Testis (tissue), 3 donors: Measurements from ENCODE around the gene GCNT2. TPM values are rescaled to one million over a fixed set of nuclear protein-coding genes. Genes with fewer than 3 reads are reported as not detected.

Source experiments
- DNase-seq: peaks from one replicate; pipeline ENCODE4 v3.0.0-alpha.2; 2019
- H3K27ac ChIP-seq, 2 donors: fragments of 200-600 bp; sonication (generic); one replicate each; pipeline ENCODE4 v1.5.1; 2019
- H3K27me3 ChIP-seq: fragments of 200-600 bp; sonication (generic); one replicate; pipeline ENCODE4 v1.5.1; 2019
- H3K36me3 ChIP-seq: fragments of 200-600 bp; sonication (generic); one replicate; pipeline ENCODE4 v1.5.1; 2017; ENCODE audit warnings: low read depth; ENCODE audit errors: missing control alignments
- H3K4me1 ChIP-seq: fragments of 200-600 bp; sonication (generic); one replicate; pipeline ENCODE4 v1.5.1; 2019
- H3K4me3 ChIP-seq, 2 donors: fragments of 200-600 bp; sonication (generic); one replicate each; pipeline ENCODE4 v1.5.1; 2017 to 2019
- H3K9me3 ChIP-seq: fragments of 200-600 bp; sonication (generic); one replicate; pipeline ENCODE4 v1.5.1; 2017
- CTCF ChIP-seq, 3 experiments: fragments of 450-650 bp in 2 of 3; fragments of 200-600 bp in 1 of 3; sonication (generic) in 1 of 3; IDR thresholded peaks; one replicate each; pipeline ENCODE4 v1.5.1; 2016 to 2019; ENCODE audit warnings: antibody characterized with exemption in 3 of 3, mild to moderate bottlenecking in 2 of 3, moderate library complexity in 1 of 3
- POLR2A ChIP-seq: fragments of 450-650 bp; IDR thresholded peaks from one replicate; pipeline ENCODE4 v1.6.1; 2017; ENCODE audit warnings: antibody characterized with exemption, mild to moderate bottlenecking, moderate library complexity
- WGBS, 2 donors: methylation state at CpG; one replicate each; pipeline ENCODE4 v1.1.5; 2018; 5-methylcytosine and 5-hydroxymethylcytosine counted together
- intact Hi-C: fragments of 100-400 bp; cut with DNase I; formaldehyde crosslinking; loops from one replicate; pipeline ENCODE4 v1.15.1; 2023; ENCODE audit warnings: low total_unique reads
- polyA plus RNA-seq: library from polyadenylated mRNA; stranded (reverse); fragments of 350-450 nt; fragmentation: Illumina TruSeq; extraction: RNeasy Lipid Tissue Mini Kit (QIAGEN cat#74804); gene quantifications from one replicate; pipeline ENCODE4 v1.2.3, GENCODE V29; 2014; ENCODE audit warnings: low read depth, low replicate concordance; ENCODE audit not compliant: insufficient read depth
- total RNA-seq, 2 donors: library from RNA; depleted of rRNA; stranded (reverse); fragments of >200 nt; gene quantifications; one replicate each; pipeline ENCODE4 v1.2.3, GENCODE V29; 2016

The GCNT2 gene
- total and polyA plus RNA-seq, 3 donors from 2014 or later: 12.8 to 28.0 (median 17.0) TPM

- H3K36me3 ChIP-seq: no peaks in the 10 kb centered on the region
- H3K4me1 ChIP-seq: no peaks in the 10 kb centered on the region
- no peak for DNase-seq
- TF ChIP-seq CTCF (IDR thresholded peaks at IDR 0.05) (no peak), POLR2A (no peak)
- intact Hi-C loops: no loop called here
- WGBS, 2 donors: 64 to 85% methylated on average over 4 of the region's 4 CpGs
- no peaks in the 10 kb centered on the region for H3K27me3 ChIP-seq
- H3K4me3 ChIP-seq: no peak overlapping the region
- no peak overlapping the region for H3K27ac ChIP-seq
- H3K9me3 ChIP-seq: no peaks in the 10 kb centered on the region
Observed at GRCh38 chr6:10545482-10545881, 24.3 kb downstream of the GCNT2 start.

- intact Hi-C loops: no loop called here
- TF ChIP-seq CTCF (IDR thresholded peaks at IDR 0.05) (no peak), POLR2A (no peak)
- Histone ChIP-seq H3K36me3 (no peaks in the 10 kb centered on the region), H3K9me3 (no peaks in the 10 kb centered on the region), H3K27me3 (no peaks in the 10 kb centered on the region), H3K27ac (no peak overlapping the region), H3K4me1 (no peaks in the 10 kb centered on the region), H3K4me3 (no peak overlapping the region)
- no peak for DNase-seq
Observed at GRCh38 chr6:10547809-10548208, 26.7 kb downstream of the GCNT2 start.

- WGBS, 2 donors: 85 to 95% methylated on average over 1 of the region's 1 CpG
- Histone ChIP-seq H3K9me3 (no peaks in the 10 kb centered on the region), H3K27ac (no peak overlapping the region), H3K4me1 (peaks cover 4% of the 10 kb centered on the region), H3K4me3 (no peak overlapping the region), H3K27me3 (no peaks in the 10 kb centered on the region), H3K36me3 (no peaks in the 10 kb centered on the region)
- TF ChIP-seq CTCF (IDR thresholded peaks at IDR 0.05) (no peak), POLR2A (no peak)
- DNase-seq: no peak
- intact Hi-C loops: no loop called here
Observed at GRCh38 chr6:10550764-10551163, 29.6 kb downstream of the GCNT2 start.

GRCh38 chr6:10552270-10552810 lies 31.2 kb downstream of the GCNT2 start:
- Histone ChIP-seq H3K27me3 (no peaks in the 10 kb centered on the region), H3K4me3 (no peak overlapping the region), H3K9me3 (no peaks in the 10 kb centered on the region), H3K27ac (no peak overlapping the region), H3K36me3 (no peaks in the 10 kb centered on the region), H3K4me1 (peaks cover 16% of the 10 kb centered on the region)
- 59 to 63% methylated on average over 5 of the region's 5 CpGs for WGBS, 2 donors
- intact Hi-C loops: no loop called here
- no peak for DNase-seq
- TF ChIP-seq POLR2A (no peak), CTCF (IDR thresholded peaks at IDR 0.05) (no peak)

GRCh38 chr6:10553871-10554270 lies 32.7 kb downstream of the GCNT2 start:
- no peak overlapping the region for H3K4me3 ChIP-seq
- no peaks in the 10 kb centered on the region for H3K27me3 ChIP-seq
- H3K27ac ChIP-seq: no peak overlapping the region
- intact Hi-C loops: no loop called here
- no peak for DNase-seq
- WGBS, 2 donors: 95 to 100% methylated on average over 1 of the region's 1 CpG
- H3K36me3 ChIP-seq: no peaks in the 10 kb centered on the region
- H3K4me1 ChIP-seq: peaks cover 16% of the 10 kb centered on the region
- no peaks in the 10 kb centered on the region for H3K9me3 ChIP-seq
- TF ChIP-seq CTCF (IDR thresholded peaks at IDR 0.05) (no peak), POLR2A (no peak)
